Esophagus muscularis mucosa (tissue), 4 donors: ENCODE measurements around the gene SEPTIN3. TPM values are rescaled to one million over a fixed set of nuclear protein-coding genes. Genes with fewer than 3 reads are reported as not detected.

Experiments
- DNase-seq: peaks from one replicate; pipeline ENCODE4 v3.0.0-alpha.2; 2017; ENCODE audit errors: extremely low spot score
- H3K27ac ChIP-seq, 4 donors: fragments of 200-600 bp; sonication (generic); replicated peaks in 1 of 4; 1 replicate in 3 of 4; 2 replicates in 1 of 4; pipeline ENCODE4 v1.5.1; 2016 to 2019; ENCODE audit warnings: mild to moderate bottlenecking in 1 of 4
- H3K27me3 ChIP-seq, 4 donors: fragments of 200-600 bp; sonication (generic); one replicate each; pipeline versions ENCODE4 v1.5.1 to v1.6.0; 2016 to 2019
- H3K36me3 ChIP-seq, 4 donors: fragments of 200-600 bp; sonication (generic); one replicate each; pipeline ENCODE4 v1.5.1; 2016 to 2019
- H3K4me1 ChIP-seq, 4 donors: fragments of 200-600 bp; sonication (generic); one replicate each; pipeline ENCODE4 v1.5.1; 2016 to 2019
- H3K4me3 ChIP-seq, 4 donors: fragments of 200-600 bp; sonication (generic); 1 replicate in 2 of 4; 2 replicates in 2 of 4; pipeline ENCODE4 v1.5.1; 2016 to 2019; ENCODE audit warnings: mild to moderate bottlenecking in 4 of 4, moderate library complexity in 1 of 4
- H3K9me3 ChIP-seq, 4 donors: fragments of 200-600 bp; sonication (generic); 1 replicate in 3 of 4; 2 replicates in 1 of 4; pipeline ENCODE4 v1.5.1; 2016 to 2019
- EP300 ChIP-seq: sonication (generic); formaldehyde crosslinking; IDR thresholded peaks from one replicate; pipeline ENCODE4 v1.6.1; 2017; ENCODE audit warnings: antibody characterized with exemption
- POLR2A ChIP-seq: fragments of 450-650 bp; IDR thresholded peaks from one replicate; pipeline ENCODE4 v1.6.1; 2017; ENCODE audit warnings: antibody characterized with exemption, moderate library complexity, mild to moderate bottlenecking, low read depth
- POLR2AphosphoS5 ChIP-seq, 2 donors: sonication (generic); formaldehyde crosslinking; IDR thresholded peaks; one replicate each; pipeline ENCODE4 v1.6.1; 2017; ENCODE audit warnings: antibody characterized with exemption in 2 of 2
- WGBS: methylation state at CpG from one replicate; pipeline ENCODE4 v1.1.5; 2018; 5-methylcytosine and 5-hydroxymethylcytosine counted together
- intact Hi-C: fragments of 100-400 bp; cut with DNase I; formaldehyde crosslinking; loops from one replicate; pipeline ENCODE4 v1.15.1; 2023
- total RNA-seq, 4 donors: library from RNA; depleted of rRNA; stranded (reverse); fragments of >200 nt; gene quantifications; one replicate each; pipeline versions ENCODE4 v1.1.0 to v1.2.1, GENCODE V29; 2016
- TF ChIP-seq, protein P1 (sequence below), 3 experiments: fragments of 200-600 bp in 2 of 3; fragments of 450-650 bp in 1 of 3; sonication (generic) in 2 of 3; IDR thresholded peaks; one replicate each; pipeline ENCODE4 v1.5.1; 2017 to 2019; ENCODE audit warnings: antibody characterized with exemption in 3 of 3, mild to moderate bottlenecking in 2 of 3, moderate library complexity in 1 of 3

Gene SEPTIN3
- total RNA-seq, 4 donors from 2014 or later = under 0.01 to 0.50 (median 0.36) TPM

DNA sequence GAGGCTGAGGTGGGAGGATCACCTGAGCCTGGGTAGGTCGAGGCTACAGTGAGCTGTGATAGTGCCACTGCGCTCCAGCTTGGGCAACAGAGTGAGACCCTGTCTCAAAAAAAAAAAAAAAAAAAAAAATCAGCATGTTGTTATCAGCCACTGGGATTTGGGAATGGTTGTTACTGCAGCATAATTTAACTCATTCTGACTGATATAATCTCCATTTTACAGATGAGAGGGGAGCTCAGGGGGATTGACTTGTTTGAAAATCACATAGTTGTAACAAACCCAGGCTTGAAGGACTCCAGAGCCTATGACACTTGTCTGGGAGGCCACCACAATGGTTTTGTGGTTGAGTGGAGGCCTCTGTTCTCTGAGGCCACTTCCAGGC lies 3.0 kb upstream of the SEPTIN3 start:
- no peak for DNase-seq
- intact Hi-C loops = loop anchor here (10.0 kb wide), 1 partner anchor 149 kb away; no protein-coding TSS in a partner anchor
- Histone ChIP-seq H3K27ac (no peak overlapping the region), H3K4me1 (peaks cover 0 to 5% (median 0%) of the 10 kb centered on the region in 4 donors), H3K27me3 (peaks cover 0 to 11% (median 0%) of the 10 kb centered on the region in 4 donors), H3K36me3 (no peaks in the 10 kb centered on the region), H3K4me3 (no peak overlapping the region), H3K9me3 (no peaks in the 10 kb centered on the region)
- 86% methylated on average over 2 of the region's 2 CpGs for WGBS
- TF ChIP-seq, protein P1, sequence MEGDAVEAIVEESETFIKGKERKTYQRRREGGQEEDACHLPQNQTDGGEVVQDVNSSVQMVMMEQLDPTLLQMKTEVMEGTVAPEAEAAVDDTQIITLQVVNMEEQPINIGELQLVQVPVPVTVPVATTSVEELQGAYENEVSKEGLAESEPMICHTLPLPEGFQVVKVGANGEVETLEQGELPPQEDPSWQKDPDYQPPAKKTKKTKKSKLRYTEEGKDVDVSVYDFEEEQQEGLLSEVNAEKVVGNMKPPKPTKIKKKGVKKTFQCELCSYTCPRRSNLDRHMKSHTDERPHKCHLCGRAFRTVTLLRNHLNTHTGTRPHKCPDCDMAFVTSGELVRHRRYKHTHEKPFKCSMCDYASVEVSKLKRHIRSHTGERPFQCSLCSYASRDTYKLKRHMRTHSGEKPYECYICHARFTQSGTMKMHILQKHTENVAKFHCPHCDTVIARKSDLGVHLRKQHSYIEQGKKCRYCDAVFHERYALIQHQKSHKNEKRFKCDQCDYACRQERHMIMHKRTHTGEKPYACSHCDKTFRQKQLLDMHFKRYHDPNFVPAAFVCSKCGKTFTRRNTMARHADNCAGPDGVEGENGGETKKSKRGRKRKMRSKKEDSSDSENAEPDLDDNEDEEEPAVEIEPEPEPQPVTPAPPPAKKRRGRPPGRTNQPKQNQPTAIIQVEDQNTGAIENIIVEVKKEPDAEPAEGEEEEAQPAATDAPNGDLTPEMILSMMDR (IDR thresholded peaks at IDR 0.05) = no peak
- TF ChIP-seq POLR2A (no peak), POLR2AphosphoS5 (IDR thresholded peaks at IDR 0.05) (no peak), EP300 (no peak)

DNA sequence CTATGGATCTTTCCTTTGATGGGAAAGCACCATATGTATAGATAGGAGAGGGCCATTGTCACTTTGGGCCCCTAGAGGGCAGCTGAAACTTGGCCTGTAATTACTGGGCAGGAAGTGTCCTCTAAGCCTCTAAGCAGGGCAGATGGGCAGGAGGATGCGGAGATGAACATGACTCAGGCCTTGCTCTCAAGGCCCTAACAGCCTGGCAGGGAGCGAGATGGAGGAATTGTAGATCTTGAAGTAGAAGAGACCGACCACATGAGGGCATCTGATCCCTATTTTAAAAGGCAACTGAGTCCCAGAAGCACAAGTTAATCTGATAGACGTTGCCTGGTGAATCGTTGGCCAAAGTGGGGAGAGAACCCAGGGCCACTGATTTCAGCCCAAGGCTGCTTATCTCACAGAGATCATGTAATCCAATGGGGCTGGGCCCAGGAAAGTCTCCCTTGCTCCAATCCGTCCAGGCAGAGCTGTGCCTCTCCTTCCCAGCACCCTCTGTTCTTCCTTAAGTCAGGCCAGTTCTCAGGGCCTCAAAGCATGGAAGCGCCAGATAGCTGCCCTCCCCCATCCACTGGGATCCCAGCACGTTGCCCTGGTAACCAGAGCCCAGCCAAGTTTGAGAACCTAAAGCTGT lies 2.5 kb upstream of the SEPTIN3 start:
- Histone ChIP-seq H3K27me3 (peaks cover 0 to 16% (median 1%) of the 10 kb centered on the region in 4 donors), H3K27ac (no peak overlapping the region), H3K4me3 (no peak overlapping the region), H3K36me3 (no peaks in the 10 kb centered on the region), H3K4me1 (peaks cover 0 to 5% (median 0%) of the 10 kb centered on the region in 4 donors), H3K9me3 (no peaks in the 10 kb centered on the region)
- TF ChIP-seq, protein P1 (IDR thresholded peaks at IDR 0.05) = peak in 2 of 3 experiments; percentile 18 to 24
- no peak for TF ChIP-seq POLR2A
- 52% methylated on average over 8 of the region's 8 CpGs for WGBS
- intact Hi-C loops = loop anchor here (10.0 kb wide), 1 partner anchor 148 kb away; no protein-coding TSS in a partner anchor
- no peak for DNase-seq

DNA sequence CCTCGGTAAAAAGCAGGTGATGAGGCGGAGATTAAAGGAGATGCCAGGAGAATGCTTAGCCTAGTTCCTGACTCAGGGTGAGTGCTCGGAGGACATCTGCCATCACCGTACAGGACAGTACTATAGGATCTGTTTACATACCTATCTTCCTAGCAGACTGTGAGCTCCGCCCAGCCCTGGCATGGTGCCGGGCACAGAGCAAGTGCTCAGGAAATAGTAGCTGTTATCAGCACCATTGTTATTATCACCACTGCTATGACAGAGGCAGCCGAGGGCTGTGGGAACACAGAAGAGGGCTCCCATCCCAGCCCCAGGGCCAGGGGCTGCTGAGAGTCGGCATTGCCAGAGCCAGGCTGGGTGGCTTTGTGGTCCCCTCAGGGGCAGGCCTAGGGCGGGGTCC lies 642 bp upstream of the SEPTIN3 start:
- no peaks in the 10 kb centered on the region for H3K36me3 ChIP-seq
- no peaks in the 10 kb centered on the region for H3K9me3 ChIP-seq
- intact Hi-C loops = loop anchor here (10.0 kb wide), 1 partner anchor 146 kb away; no protein-coding TSS in a partner anchor
- WGBS = 53% methylated on average over 7 of the region's 9 CpGs
- no peak for DNase-seq
- H3K27me3 ChIP-seq = peaks cover 0 to 35% (median 4%) of the 10 kb centered on the region in 4 donors
- TF ChIP-seq EP300 = no peak
- no peak for TF ChIP-seq POLR2AphosphoS5 (IDR thresholded peaks at IDR 0.05)
- TF ChIP-seq, protein P1 (IDR thresholded peaks at IDR 0.05) = no peak
- TF ChIP-seq POLR2A = no peak
- peaks cover 0 to 4% (median 0%) of the 10 kb centered on the region in 4 donors for H3K4me1 ChIP-seq
- no peak overlapping the region for H3K27ac ChIP-seq
- no peak overlapping the region for H3K4me3 ChIP-seq

DNA sequence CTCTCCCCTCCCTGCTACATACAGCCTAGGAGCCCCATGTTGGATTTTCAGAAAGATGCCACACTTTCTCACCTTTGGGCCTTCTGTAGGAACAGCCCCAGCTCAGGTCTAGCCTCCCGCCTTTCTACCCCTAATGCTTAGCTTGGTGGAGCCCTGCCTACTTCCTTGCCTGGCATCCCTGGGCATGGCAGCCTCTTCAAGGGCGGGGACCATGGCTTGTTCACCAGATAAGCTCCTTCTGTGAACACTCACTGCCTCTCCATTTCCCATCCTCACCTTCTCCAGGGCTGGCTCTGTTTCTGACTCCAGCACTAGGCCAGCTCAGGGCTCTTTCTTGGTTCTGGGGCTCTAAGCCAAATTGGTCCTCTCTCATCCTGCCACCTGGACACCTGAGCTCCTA lies 1.4 kb downstream of the SEPTIN3 start:
- TF ChIP-seq POLR2A = no peak
- TF ChIP-seq EP300 = no peak
- TF ChIP-seq, protein P1 (IDR thresholded peaks at IDR 0.05) = no peak
- TF ChIP-seq POLR2AphosphoS5 (IDR thresholded peaks at IDR 0.05) = no peak
- H3K27me3 ChIP-seq = peaks cover 0 to 53% (median 5%) of the 10 kb centered on the region in 4 donors
- no peaks in the 10 kb centered on the region for H3K4me1 ChIP-seq
- H3K27ac ChIP-seq = no peak overlapping the region
- no peaks in the 10 kb centered on the region for H3K9me3 ChIP-seq
- no peaks in the 10 kb centered on the region for H3K36me3 ChIP-seq
- DNase-seq = no peak
- no peak overlapping the region for H3K4me3 ChIP-seq
- WGBS = 88% methylated on average over 1 of the region's 2 CpGs
- intact Hi-C loops = no loop called here

DNA sequence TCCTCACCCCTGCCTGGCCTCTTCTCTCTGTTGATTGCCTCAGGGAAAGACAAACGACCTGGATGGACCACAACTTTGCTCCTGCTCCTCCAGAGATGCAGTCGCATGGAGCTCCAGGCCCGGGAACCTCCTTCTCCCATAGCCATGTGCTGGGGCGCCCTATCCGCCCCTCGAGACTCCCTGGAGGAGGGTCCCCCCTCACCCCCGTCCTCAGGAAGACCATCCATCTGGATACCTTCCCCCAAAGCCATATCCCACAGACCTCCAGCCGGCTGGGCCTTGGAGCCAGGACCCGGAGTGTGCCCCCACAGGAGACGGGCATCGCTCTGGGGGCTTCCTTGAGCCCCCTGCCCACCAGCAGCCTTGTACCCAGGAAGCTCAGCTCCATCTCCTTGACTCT lies 2.2 kb downstream of the SEPTIN3 start:
- intact Hi-C loops = no loop called here
- Histone ChIP-seq H3K9me3 (no peaks in the 10 kb centered on the region), H3K36me3 (no peaks in the 10 kb centered on the region), H3K27me3 (peaks cover 0 to 61% (median 11%) of the 10 kb centered on the region in 4 donors), H3K4me3 (no peak overlapping the region), H3K27ac (no peak overlapping the region), H3K4me1 (peaks cover 4 to 5% (median 5%) of the 10 kb centered on the region in 4 donors)
- DNase-seq = no peak
- 86% methylated on average over 9 of the region's 11 CpGs for WGBS
- no peak for TF ChIP-seq EP300
- TF ChIP-seq, protein P1 (IDR thresholded peaks at IDR 0.05) = no peak
- no peak for TF ChIP-seq POLR2AphosphoS5 (IDR thresholded peaks at IDR 0.05)
- TF ChIP-seq POLR2A = no peak
